NB4 (cell line): ENCODE data around the gene OSBPL1A.

Source experiments
- POLR2A ChIP-seq: IDR thresholded peaks from 2 replicates; pipeline ENCODE4 v1.6.1; 2011; ENCODE audit warnings: mild to moderate bottlenecking; ENCODE audit not compliant: insufficient read length; ENCODE audit errors: extremely low read depth
- TF ChIP-seq, protein P1 (sequence below): IDR thresholded peaks from one replicate; pipeline ENCODE4 v1.5.1; 2012; ENCODE audit warnings: low read depth, low read length

DNA sequence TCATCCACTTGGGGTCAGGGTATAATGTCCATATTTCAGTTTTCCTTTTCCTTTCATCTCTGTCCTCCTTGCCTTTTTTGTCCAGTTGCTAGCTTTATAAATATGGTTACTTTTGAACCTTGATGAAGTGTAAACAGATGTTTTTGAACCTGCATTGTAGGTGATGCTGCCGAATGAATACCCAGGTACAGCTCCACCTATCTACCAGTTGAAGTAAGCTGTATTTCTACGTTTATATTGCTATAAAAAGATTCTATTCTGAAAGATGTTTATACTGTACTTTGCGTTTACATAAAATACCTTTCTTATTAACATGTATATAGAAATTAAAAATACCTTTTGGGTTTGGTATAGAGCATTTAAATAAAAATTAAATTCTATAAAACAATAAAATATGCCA is 31.1 kb upstream of the OSBPL1A start:
- TF ChIP-seq, protein P1, sequence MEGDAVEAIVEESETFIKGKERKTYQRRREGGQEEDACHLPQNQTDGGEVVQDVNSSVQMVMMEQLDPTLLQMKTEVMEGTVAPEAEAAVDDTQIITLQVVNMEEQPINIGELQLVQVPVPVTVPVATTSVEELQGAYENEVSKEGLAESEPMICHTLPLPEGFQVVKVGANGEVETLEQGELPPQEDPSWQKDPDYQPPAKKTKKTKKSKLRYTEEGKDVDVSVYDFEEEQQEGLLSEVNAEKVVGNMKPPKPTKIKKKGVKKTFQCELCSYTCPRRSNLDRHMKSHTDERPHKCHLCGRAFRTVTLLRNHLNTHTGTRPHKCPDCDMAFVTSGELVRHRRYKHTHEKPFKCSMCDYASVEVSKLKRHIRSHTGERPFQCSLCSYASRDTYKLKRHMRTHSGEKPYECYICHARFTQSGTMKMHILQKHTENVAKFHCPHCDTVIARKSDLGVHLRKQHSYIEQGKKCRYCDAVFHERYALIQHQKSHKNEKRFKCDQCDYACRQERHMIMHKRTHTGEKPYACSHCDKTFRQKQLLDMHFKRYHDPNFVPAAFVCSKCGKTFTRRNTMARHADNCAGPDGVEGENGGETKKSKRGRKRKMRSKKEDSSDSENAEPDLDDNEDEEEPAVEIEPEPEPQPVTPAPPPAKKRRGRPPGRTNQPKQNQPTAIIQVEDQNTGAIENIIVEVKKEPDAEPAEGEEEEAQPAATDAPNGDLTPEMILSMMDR = no peak
- TF ChIP-seq POLR2A = no peak
